T-helper 17 cell (primary cell): ENCODE data around the gene FAM114A1. TPM values are rescaled to one million over a fixed set of nuclear protein-coding genes. Genes with fewer than 3 reads are reported as not detected.
A peak's percentile ranks its signal among the peaks of the same experiment; 100 is the strongest.
"Not testable (repeated sequence)": the region's sequence is repeated elsewhere in the genome, so short reads cannot be mapped to it uniquely, and the experiment has no call there.

ENCODE experiments used
- ATAC-seq: fragments of 150-1000 bp; cut with Tn5 transposase; 2 replicates; pipeline ENCODE4 v1.10.0; 2021; ENCODE audit warnings: mild to moderate bottlenecking, moderate library complexity
- DNase-seq, 3 donors: peaks; one replicate each; pipeline versions ENCODE4 v3.0.0 to v3.0.0-alpha.2; 2020 to 2021
- H3K9me3 ChIP-seq: one replicate; pipeline ENCODE4 v1.7.0; 2013; ENCODE audit warnings: low read length, mild to moderate bottlenecking; ENCODE audit not compliant: control insufficient read depth, poor library complexity, severe bottlenecking
- H3K27ac Mint-ChIP-seq: one replicate; pipeline ENCODE4 v1.8.0; 2022; ENCODE audit warnings: mild to moderate bottlenecking, moderate library complexity, mixed read lengths
- H3K27me3 Mint-ChIP-seq: one replicate; pipeline ENCODE4 v1.8.0; 2022; ENCODE audit warnings: mixed read lengths
- H3K36me3 Mint-ChIP-seq: one replicate; pipeline ENCODE4 v1.8.0; 2022; ENCODE audit warnings: low read depth, mixed read lengths
- H3K4me1 Mint-ChIP-seq: one replicate; pipeline ENCODE4 v1.8.0; 2022; ENCODE audit warnings: mild to moderate bottlenecking, mixed read lengths
- H3K4me3 Mint-ChIP-seq: one replicate; pipeline ENCODE4 v1.8.0; 2022; ENCODE audit warnings: mild to moderate bottlenecking, moderate library complexity, mixed read lengths
- total RNA-seq, 4 donors: library from RNA in 2 of 4; stranded (reverse) in 2 of 4; gene quantifications; one replicate each; pipeline ENCODE4 v1.2.3 and lab custom pipeline; 2022 to 2026

The FAM114A1 gene
- total RNA-seq, 2 donors from 2014 or later, result 0.50 TPM; not detected in 1

DNA sequence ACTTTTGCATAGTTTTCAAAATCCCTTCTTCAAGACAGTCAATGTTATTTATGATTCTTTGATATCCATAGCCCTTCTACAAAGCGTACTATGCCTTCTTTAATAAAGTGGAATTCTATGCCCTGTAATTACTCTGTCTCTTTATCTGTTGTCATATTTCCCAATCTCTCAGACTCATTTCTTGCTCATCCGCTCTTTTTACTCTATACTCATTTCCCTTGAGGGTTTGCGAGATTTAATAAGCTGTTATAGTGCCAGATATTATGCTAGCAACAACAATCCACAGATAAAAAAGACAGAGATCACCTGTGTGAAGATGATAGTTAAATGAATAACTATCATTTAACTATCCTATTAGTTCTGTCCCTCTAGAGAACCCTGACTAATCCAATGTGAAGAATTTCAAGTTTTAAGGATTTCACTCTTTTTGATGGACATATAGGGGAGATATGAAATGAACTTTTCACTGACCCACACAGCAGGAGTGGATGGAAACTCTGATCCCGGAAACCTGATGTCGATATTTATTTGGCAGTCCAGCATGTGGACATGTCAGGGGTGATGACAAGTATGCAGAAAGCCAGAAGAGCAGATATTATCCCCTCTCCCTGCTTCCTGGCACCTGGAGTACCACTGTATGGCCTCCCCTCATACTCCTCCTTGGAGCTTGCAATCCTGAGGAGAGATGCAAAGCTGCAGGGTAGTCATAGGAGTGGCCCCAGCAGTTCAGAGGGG, 114.9 kb downstream of the FAM114A1 start:
- no peak for DNase-seq
- no peak overlapping the region for H3K4me3 Mint-ChIP-seq
- H3K27ac Mint-ChIP-seq, result peak overlapping the region; percentile 93
- no peaks in the 10 kb centered on the region for H3K27me3 Mint-ChIP-seq
- no peak for ATAC-seq
- no peaks in the 10 kb centered on the region for H3K9me3 ChIP-seq
- H3K4me1 Mint-ChIP-seq, result peaks cover 43% of the 10 kb centered on the region
- H3K36me3 Mint-ChIP-seq, result peaks cover 17% of the 10 kb centered on the region

DNA sequence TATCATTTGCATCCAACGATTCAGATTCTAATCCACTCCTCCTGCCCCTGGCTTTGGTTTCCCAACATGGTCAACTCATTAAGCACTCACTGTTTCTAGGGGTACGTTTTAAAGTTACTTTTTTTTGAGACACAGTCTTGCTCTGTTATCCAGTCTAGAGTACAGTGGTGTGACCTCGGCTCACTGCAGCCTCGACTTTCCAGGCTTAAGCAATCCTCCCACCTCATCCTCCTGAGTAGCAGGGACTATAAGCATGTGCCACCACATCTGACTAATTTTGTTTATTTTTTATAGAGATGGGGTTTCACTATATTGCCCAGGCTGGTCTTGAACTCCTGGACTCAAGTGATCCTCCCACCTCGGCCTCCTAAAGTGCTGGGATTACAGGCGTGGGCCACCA, 115.7 kb downstream of the FAM114A1 start:
- no peaks in the 10 kb centered on the region for H3K9me3 ChIP-seq
- H3K27me3 Mint-ChIP-seq, result no peaks in the 10 kb centered on the region
- ATAC-seq, result no peak
- H3K4me1 Mint-ChIP-seq, result peaks cover 47% of the 10 kb centered on the region
- H3K36me3 Mint-ChIP-seq, result peaks cover 17% of the 10 kb centered on the region
- DNase-seq, result no peak
- no peak overlapping the region for H3K4me3 Mint-ChIP-seq
- H3K27ac Mint-ChIP-seq, result peak overlapping the region; percentile 93

DNA sequence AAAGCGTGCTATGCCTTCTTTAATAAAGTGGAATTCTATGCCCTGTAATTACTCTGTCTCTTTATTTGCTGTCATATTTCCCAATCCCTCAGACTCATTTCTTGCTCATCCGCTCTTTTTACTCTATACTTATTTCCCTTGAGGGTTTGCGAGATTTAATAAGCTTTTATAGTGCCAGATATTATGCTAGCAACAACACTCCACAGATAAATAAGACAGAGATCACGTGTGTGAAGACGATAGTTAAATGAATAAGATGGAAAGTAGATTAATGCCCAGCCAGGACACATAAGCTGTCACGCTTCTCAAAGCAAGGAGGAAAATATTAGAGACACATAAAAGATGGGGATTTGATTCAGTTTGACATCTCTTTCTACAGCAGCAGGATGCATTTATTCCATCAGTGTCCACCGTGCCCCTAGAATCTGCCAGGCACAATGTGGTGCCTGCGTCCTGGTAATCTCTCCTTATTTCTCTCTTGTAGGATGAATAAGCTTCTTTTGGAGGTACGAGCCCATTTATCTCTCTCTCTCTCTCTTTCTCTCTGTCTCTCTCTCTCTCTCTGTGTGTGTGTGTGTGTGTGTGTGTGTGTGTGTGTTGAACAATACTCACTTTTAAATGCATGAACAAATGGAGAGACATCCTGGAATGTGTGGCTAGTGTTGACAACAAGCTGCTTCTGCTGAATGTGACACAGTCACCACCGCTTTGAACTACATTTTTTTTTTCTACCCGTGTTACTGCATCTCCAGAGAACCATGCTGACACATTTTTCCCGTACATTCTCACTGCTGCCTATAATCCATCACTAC, 116.4 kb downstream of the FAM114A1 start:
- DNase-seq, result no peak
- Mint-ChIP-seq H3K36me3 (peaks cover 20% of the 10 kb centered on the region), H3K27ac (peak overlapping the region; percentile 93)

DNA sequence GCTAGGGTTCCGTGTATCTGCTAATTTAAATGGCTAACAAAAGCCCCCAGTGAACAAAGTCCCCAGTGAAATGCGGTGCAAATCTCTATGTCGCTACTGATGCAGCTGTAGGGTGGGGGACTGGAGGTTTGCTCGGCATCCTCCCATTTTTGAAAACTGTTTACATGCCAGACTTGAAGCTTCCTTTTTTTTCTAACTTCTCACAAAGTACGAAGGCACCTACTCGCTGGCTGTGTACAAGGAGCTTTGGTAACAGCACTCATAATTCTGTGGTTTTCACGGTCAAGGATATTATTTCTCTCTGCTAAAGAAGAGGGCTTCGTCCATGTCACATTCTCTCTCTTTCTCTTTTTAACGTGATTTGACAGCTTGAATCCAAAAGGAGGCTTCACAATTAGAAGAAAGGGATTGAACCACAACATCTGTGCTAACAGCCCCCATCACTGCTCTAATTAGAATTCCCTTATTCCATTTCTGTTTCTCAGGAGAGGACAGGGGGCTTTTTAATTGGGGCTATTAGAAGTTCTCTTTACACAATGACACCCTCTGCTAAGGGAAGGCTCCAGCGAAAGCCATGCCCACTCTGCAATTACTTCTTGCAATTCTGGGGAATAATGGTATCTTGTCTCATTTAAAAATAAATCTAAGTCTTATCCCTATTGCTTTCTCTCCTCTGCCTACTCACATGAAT, 117.9 kb downstream of the FAM114A1 start:
- Mint-ChIP-seq H3K27me3 (no peaks in the 10 kb centered on the region), H3K4me1 (peaks cover 54% of the 10 kb centered on the region), H3K4me3 (peak overlapping the region; percentile 82), H3K27ac (peak overlapping the region; percentile 93), H3K36me3 (peaks cover 17% of the 10 kb centered on the region)
- no peaks in the 10 kb centered on the region for H3K9me3 ChIP-seq
- peak; percentile 58 for ATAC-seq
- DNase-seq, result no peak

More for the DNA sequence above, 116.4 kb downstream of the FAM114A1 start:
- Mint-ChIP-seq H3K4me3 (peak overlapping the region; percentile 78), H3K27me3 (no peaks in the 10 kb centered on the region), H3K4me1 (peaks cover 50% of the 10 kb centered on the region)
- H3K9me3 ChIP-seq, result no peaks in the 10 kb centered on the region
- ATAC-seq, result peak; percentile 39

DNA sequence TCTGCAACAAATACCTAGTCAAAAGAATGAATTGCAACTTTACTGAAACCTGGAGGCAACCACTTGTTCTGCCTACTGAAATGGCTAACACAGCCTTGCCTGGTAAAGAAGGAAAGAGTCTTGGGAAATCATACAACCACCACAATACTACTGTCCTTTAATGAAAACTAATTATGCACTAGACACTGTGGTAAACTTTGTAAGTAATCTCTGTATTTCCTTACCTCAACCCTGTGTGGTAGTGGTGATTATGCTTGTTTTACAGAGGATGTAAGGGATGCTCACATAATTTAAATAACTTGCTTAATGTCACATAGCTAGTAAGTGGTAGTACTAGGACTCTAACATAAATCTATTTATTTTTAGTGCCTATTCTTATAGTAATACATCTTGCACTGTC, 119.9 kb downstream of the FAM114A1 start:
- peak overlapping the region; percentile 0 for H3K27ac Mint-ChIP-seq
- ATAC-seq, result peak; percentile 11
- H3K4me3 Mint-ChIP-seq, result no peak overlapping the region
- DNase-seq, result no peak
- no peaks in the 10 kb centered on the region for H3K27me3 Mint-ChIP-seq
- H3K4me1 Mint-ChIP-seq, result peaks cover 45% of the 10 kb centered on the region
- peaks cover 18% of the 10 kb centered on the region for H3K36me3 Mint-ChIP-seq
- H3K9me3 ChIP-seq, result no peaks in the 10 kb centered on the region

DNA sequence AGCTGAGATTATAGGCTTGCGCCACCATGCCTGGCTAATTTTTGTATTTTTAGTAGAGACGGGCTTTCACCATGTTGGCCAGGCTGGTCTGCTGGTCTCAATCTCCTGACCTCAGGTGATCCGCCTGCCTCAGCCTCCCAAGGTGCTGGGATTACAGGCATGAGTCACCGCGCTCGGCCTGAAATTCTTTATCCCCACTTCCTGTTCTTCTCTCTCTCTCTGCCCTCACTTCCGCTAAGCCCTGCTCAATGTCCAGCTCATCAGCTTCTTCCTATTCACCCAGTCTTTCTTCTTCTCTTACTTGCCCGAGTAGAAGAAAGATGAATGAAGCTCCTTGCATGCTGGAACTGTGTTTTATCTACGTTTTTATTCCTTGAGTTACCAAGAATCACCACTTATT, 120.7 kb downstream of the FAM114A1 start:
- H3K4me3 Mint-ChIP-seq, ATAC-seq: not testable (repeated sequence)
- H3K4me1 Mint-ChIP-seq, result peaks cover 43% of the 10 kb centered on the region

DNA sequence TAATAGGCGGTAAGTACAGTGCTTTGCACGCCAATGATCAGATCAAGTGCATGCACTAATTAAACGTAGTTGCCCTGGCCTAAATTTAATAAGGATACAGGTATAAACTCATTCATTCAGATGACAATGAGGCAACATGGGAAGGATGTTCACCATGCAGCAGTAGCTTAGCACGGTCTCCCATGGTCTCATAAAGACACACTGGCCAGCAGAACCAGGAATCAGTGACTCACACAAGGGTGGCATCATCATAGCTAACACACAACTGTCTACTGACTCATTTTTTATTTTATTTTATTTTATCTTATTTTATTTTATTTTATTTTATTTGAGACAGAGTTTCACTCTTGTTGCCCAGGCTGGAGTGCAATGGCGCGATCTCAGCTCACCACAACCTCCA, 121.9 kb downstream of the FAM114A1 start:
- H3K4me3 Mint-ChIP-seq, result no peak overlapping the region
- no peak overlapping the region for H3K27ac Mint-ChIP-seq
- ATAC-seq, result no peak
- no peak for DNase-seq
- no peaks in the 10 kb centered on the region for H3K27me3 Mint-ChIP-seq
- H3K4me1 Mint-ChIP-seq, result peaks cover 37% of the 10 kb centered on the region
- no peaks in the 10 kb centered on the region for H3K9me3 ChIP-seq
- H3K36me3 Mint-ChIP-seq, result peaks cover 9% of the 10 kb centered on the region

More for the DNA sequence above, 120.7 kb downstream of the FAM114A1 start:
- H3K9me3 ChIP-seq, DNase-seq, H3K27me3 Mint-ChIP-seq: not testable (repeated sequence)
- Mint-ChIP-seq H3K27ac (peak overlapping the region; percentile 0), H3K36me3 (peaks cover 15% of the 10 kb centered on the region)

DNA sequence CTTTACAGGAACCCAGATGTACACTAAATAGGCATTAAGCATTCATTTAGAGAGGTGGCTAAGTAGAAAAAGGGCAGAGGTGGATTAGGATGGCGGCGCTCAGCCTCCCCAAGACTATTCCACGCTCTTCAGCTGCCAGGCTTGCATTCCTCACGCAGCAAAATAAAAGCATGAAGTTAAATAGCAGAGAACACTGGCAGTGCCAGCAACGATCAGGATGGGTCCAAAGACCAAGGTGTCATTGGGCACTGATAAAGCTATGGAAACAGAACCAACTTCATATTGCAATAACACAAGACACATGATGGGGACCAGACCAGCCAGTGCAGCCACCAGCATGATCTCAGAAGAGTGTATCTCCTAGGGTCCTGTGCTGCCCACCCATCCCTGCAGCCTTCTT, 122.6 kb downstream of the FAM114A1 start:
- Mint-ChIP-seq H3K27me3 (no peaks in the 10 kb centered on the region), H3K4me1 (peaks cover 33% of the 10 kb centered on the region), H3K27ac (no peak overlapping the region), H3K36me3 (peaks cover 9% of the 10 kb centered on the region), H3K4me3 (no peak overlapping the region)
- ATAC-seq (no peak), DNase-seq (no peak)
- H3K9me3 ChIP-seq, result no peaks in the 10 kb centered on the region

DNA sequence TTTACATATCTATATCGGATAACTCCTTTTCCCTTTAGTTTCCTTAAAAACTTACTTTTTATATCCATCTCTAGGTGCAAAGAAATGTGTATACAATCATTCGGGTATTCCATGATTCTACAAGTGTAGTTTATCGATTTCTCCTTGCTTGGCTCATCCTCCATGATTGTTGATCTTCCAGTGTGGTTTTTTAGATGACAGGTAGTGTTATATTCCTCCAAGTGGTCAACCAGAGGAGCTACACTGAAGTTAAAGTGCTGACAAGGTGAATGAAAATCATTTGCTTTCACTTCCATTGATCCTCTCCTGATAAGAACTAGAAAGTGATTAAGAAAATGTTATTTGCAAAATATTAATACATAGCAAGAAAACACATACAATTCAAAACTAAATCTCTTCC, 126.1 kb downstream of the FAM114A1 start:
- peak; percentile 39 for ATAC-seq
- H3K27me3 Mint-ChIP-seq, result no peaks in the 10 kb centered on the region
- peaks cover 16% of the 10 kb centered on the region for H3K4me1 Mint-ChIP-seq
- no peak for DNase-seq
- H3K27ac Mint-ChIP-seq, result peak overlapping the region; percentile 79
- H3K9me3 ChIP-seq, result no peaks in the 10 kb centered on the region
- peaks cover 9% of the 10 kb centered on the region for H3K36me3 Mint-ChIP-seq
- no peak overlapping the region for H3K4me3 Mint-ChIP-seq

DNA sequence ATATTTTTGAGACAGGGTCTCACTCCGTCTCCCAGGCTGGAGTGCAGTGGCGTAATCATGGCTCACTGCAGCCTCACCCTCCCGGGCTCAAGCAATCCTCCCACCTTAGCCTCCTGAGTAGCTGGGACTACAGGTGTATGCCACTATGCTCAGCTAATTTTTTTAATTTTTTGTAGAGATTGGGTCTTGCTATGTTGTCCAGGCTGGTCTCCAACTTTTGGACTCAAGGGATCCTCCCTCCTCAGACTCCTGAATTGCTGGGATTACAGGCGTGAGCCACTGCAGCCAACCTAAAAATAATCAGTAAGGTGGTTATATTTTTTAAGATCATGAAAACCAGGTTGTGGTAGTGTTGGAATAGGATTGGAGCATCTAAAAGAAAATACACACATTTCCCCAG, 126.5 kb downstream of the FAM114A1 start:
- Mint-ChIP-seq H3K27me3 (no peaks in the 10 kb centered on the region), H3K4me3 (no peak overlapping the region), H3K4me1 (peaks cover 15% of the 10 kb centered on the region), H3K36me3 (peaks cover 9% of the 10 kb centered on the region), H3K27ac (peak overlapping the region; percentile 79)
- ATAC-seq, result no peak
- DNase-seq, result no peak
- H3K9me3 ChIP-seq, result no peaks in the 10 kb centered on the region

Other genes starting within 250 kb of the FAM114A1 start
- 10 to 100 TPM; 91.7 to 95.2 TPM for gene KLF3, start 203.6 kb upstream of the FAM114A1 start, total RNA-seq
- gene TLR10, start 84.8 kb upstream of the FAM114A1 start, total RNA-seq, result 1 to 10 TPM in 1 of 2 donors, not detected in 1; 1.1 TPM
- gene TLR1, start 63.0 kb upstream of the FAM114A1 start, total RNA-seq, result 10 to 100 TPM; 16.6 to 22.9 TPM
- gene TLR6, start 11.0 kb upstream of the FAM114A1 start, total RNA-seq, result 1 to 10 TPM; 2.8 to 6.4 TPM
- gene TMEM156, start 164.6 kb downstream of the FAM114A1 start, total RNA-seq, result 10 to 100 TPM; 25.6 to 30.2 TPM
- 10 to 100 TPM; 34.3 to 44.4 TPM for gene KLHL5, start 194.4 kb downstream of the FAM114A1 start, total RNA-seq